Neural crest cell (in vitro differentiated cells): ENCODE measurements around the gene DTL. TPM values are rescaled to one million over a fixed set of nuclear protein-coding genes. Genes with fewer than 3 reads are reported as not detected.

Source experiments
- DNase-seq: peaks from one replicate; pipeline ENCODE4 v3.0.0; 2021; ENCODE audit warnings: low read depth, mixed read lengths, low spot score
- H3K27ac Mint-ChIP-seq: one replicate; pipeline ENCODE4 v1.8.0; 2021; ENCODE audit warnings: mild to moderate bottlenecking, mixed read lengths; ENCODE audit not compliant: unreplicated experiment
- H3K27me3 Mint-ChIP-seq: 2 replicates; pipeline ENCODE4 v1.8.0; 2021; ENCODE audit warnings: low read depth, mild to moderate bottlenecking, mixed read lengths
- H3K36me3 Mint-ChIP-seq: 2 replicates; pipeline ENCODE4 v1.8.0; 2021; ENCODE audit warnings: low read depth, mild to moderate bottlenecking, mixed read lengths
- H3K4me1 Mint-ChIP-seq: 2 replicates; pipeline ENCODE4 v1.8.0; 2021; ENCODE audit warnings: mixed read lengths
- H3K4me3 Mint-ChIP-seq: one replicate; pipeline ENCODE4 v1.8.0; 2021; ENCODE audit warnings: mild to moderate bottlenecking, mixed read lengths
- H3K9me3 Mint-ChIP-seq: 2 replicates; pipeline ENCODE4 v1.8.0; 2021; ENCODE audit warnings: mixed read lengths
- CTCF ChIP-seq: fragments of 200-600 bp; sonication (generic); conservative IDR thresholded peaks from 2 replicates; pipeline ENCODE4 v1.5.0; 2021; ENCODE audit warnings: antibody characterized with exemption, mild to moderate bottlenecking
- total RNA-seq: library from RNA; stranded (reverse); gene quantifications from 2 replicates; pipeline ENCODE4 v1.2.1, GENCODE V29; 2021

The DTL gene
- total RNA-seq, 1 donor from 2014 or later, result 82.4 TPM

DNA sequence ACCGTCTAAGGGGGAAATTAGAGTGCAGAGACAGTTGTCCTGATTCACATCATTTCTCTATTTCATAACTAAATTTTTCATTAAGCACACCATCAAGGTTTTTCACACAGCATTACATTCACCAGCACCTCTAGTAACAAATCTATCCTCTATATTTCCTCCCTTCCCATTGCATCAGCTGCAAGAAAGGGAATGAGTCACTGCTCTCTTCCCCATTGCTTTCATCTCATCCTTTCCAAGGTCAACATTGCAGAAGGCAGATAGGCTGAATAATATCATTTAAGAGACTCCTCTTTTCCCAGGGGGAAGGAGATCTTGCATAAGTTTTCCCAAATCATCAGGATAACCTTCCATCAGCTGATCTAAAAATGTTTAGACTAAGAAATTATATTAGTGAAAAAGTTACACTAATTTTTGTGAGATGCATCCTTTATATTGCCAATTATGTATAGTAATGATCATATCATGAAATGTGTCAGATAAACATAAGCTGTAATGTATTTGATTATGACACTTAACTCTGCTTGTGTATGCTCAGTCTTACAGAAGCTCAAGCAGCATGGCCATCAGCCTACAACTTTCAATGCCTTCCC, 4.5 kb upstream of the DTL start:
- peaks cover 13% of the 10 kb centered on the region for H3K36me3 Mint-ChIP-seq
- TF ChIP-seq CTCF, result no peak
- no peaks in the 10 kb centered on the region for H3K9me3 Mint-ChIP-seq
- H3K27ac Mint-ChIP-seq, result peak overlapping the region; percentile 28
- H3K4me3 Mint-ChIP-seq, result peak overlapping the region; percentile 14
- H3K4me1 Mint-ChIP-seq, result peaks cover 53% of the 10 kb centered on the region
- H3K27me3 Mint-ChIP-seq, result no peaks in the 10 kb centered on the region
- DNase-seq, result no peak

DNA sequence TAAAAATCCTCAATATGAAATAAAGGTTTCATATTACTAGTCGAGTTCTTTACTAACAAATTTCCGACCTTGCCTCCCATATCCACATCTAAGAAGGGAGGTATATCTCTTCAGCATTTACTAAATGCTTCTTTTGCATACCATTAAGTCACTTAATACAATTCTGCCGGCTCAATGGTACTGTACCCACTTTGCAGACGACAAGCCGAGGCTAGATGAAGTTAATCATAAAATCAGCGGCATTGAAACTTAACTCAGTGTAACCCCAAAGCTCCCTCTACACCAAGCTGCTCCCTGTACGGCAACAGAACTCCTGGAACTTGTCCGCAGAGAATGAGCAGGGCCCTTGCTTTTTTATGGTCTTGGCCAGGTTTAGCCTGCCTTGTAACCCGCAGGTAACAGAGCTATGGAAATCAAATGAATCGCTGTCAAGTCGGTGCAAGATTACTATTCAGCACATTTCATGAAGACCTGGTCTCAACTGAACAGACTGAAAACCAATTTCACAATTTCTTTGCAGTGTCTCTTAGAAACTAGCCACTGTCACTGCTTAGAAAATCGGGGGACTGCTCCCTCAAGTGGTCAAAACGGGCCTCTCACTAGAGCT, 929 bp upstream of the DTL start:
- no peaks in the 10 kb centered on the region for H3K27me3 Mint-ChIP-seq
- peak overlapping the region; percentile 100 for H3K4me3 Mint-ChIP-seq
- no peak for DNase-seq
- no peak for TF ChIP-seq CTCF
- H3K36me3 Mint-ChIP-seq, result peaks cover 5% of the 10 kb centered on the region
- H3K27ac Mint-ChIP-seq, result peak overlapping the region; percentile 99
- no peaks in the 10 kb centered on the region for H3K9me3 Mint-ChIP-seq
- H3K4me1 Mint-ChIP-seq, result peaks cover 60% of the 10 kb centered on the region

GRCh38 chr1:212035835-212036605, 472 bp downstream of the DTL start:
- no peak for TF ChIP-seq CTCF
- Mint-ChIP-seq H3K4me1 (peaks cover 61% of the 10 kb centered on the region), H3K36me3 (peaks cover 7% of the 10 kb centered on the region), H3K4me3 (peak overlapping the region; percentile 100), H3K27me3 (no peaks in the 10 kb centered on the region), H3K27ac (peak overlapping the region; percentile 99), H3K9me3 (no peaks in the 10 kb centered on the region)
- no peak for DNase-seq

- Mint-ChIP-seq H3K4me3 (peak overlapping the region; percentile 100), H3K27me3 (no peaks in the 10 kb centered on the region)
These were observed 2.4 kb downstream of the DTL start for GRCh38 chr1:212037900-212038299.

DNA sequence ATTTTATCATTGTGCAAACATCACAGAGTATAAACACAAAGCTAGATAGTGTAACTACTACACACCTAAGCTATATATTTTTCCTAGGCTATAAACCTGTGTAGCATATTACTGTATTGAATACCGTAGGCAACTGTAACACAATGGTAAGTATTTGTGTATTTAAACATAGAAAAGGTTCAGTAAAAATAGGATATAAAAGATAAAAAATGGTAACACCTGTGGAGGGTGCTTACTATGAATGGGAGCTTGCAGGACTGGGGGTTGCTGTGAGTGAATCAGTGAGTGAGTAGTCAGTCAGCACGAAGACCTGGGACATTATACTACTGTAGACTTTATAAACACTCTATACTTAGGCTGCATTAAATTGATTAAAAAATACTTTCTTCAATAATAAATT, 4.1 kb downstream of the DTL start:
- Mint-ChIP-seq H3K4me1 (peaks cover 35% of the 10 kb centered on the region), H3K4me3 (no peak overlapping the region), H3K27me3 (no peaks in the 10 kb centered on the region), H3K9me3 (no peaks in the 10 kb centered on the region), H3K27ac (no peak overlapping the region), H3K36me3 (peaks cover 6% of the 10 kb centered on the region)
- no peak for DNase-seq
- TF ChIP-seq CTCF, result no peak

More at GRCh38 chr1:212037900-212038299, 2.4 kb downstream of the DTL start:
- Mint-ChIP-seq H3K27ac (no peak overlapping the region), H3K4me1 (peaks cover 46% of the 10 kb centered on the region), H3K9me3 (no peaks in the 10 kb centered on the region), H3K36me3 (peaks cover 8% of the 10 kb centered on the region)
- no peak for TF ChIP-seq CTCF
- no peak for DNase-seq
